Stimulated activated CD4-positive, alpha-beta T cell treated with anti-CD3 and anti-CD28 coated beads, Interleukin-15, amount 100 ng/mL, for 48 hours (primary cell): Measurements from ENCODE around the gene DPEP3.
"Not testable (repeated sequence)": the region's sequence is repeated elsewhere in the genome, so short reads cannot be mapped to it uniquely, and the experiment has no call there.

Experiments
- DNase-seq, 2 donors: peaks; one replicate each; pipeline ENCODE4 v3.0.0-alpha.2; 2020; ENCODE audit warnings: low read depth in 2 of 2

DPEP3 gene, protein sequence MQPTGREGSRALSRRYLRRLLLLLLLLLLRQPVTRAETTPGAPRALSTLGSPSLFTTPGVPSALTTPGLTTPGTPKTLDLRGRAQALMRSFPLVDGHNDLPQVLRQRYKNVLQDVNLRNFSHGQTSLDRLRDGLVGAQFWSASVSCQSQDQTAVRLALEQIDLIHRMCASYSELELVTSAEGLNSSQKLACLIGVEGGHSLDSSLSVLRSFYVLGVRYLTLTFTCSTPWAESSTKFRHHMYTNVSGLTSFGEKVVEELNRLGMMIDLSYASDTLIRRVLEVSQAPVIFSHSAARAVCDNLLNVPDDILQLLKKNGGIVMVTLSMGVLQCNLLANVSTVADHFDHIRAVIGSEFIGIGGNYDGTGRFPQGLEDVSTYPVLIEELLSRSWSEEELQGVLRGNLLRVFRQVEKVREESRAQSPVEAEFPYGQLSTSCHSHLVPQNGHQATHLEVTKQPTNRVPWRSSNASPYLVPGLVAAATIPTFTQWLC

GRCh38 chr16:67979955-67980678, at the start of gene DPEP3:
TSS of gene DPEP3 (minus strand) at chr16:67980499. CDS start at chr16:67980380, 119 bp downstream.
- no peak for DNase-seq

- no peak for DNase-seq
These were observed 48.7 kb upstream of the DPEP3 start for GRCh38 chr16:68028996-68029395.

- DNase-seq, result peak; percentile 84 to 91
These were observed 42.6 kb upstream of the DPEP3 start, which contains the start of the genes DDX28 and DUS2 for GRCh38 chr16:68022728-68023537. TSS of gene DDX28 (minus strand) at chr16:68023232. CDS start at chr16:68023202, 30 bp downstream. TSS of gene DUS2 (plus strand) at chr16:68023284. CDS start at chr16:68038024, 14,740 bp downstream.

DNA sequence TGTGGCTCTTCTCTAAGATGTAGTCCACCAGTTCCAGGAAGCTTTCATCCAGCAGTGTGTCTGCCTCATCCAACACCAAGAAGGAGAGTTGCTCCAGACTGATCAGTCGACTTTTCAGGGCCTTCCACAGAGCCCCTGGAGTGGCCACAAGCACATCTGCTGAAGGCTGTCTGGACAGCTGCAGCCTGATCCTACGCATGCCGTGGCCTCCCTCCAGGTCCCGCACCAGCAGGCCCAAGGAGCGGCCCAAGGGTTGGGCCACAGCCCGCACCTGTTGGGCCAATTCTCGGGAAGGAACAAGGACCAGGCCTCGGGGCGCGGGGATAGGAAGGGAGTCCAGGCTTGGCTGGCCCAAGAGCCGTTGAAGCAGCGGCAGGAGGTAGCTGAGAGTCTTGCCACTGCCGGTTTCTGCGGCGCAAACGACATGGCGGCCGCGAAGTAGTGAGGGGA, 42.0 kb upstream of the DPEP3 start:
- DNase-seq, result no peak

- no peak for DNase-seq
These were observed 41.2 kb upstream of the DPEP3 start for GRCh38 chr16:68021490-68021889.

DNA sequence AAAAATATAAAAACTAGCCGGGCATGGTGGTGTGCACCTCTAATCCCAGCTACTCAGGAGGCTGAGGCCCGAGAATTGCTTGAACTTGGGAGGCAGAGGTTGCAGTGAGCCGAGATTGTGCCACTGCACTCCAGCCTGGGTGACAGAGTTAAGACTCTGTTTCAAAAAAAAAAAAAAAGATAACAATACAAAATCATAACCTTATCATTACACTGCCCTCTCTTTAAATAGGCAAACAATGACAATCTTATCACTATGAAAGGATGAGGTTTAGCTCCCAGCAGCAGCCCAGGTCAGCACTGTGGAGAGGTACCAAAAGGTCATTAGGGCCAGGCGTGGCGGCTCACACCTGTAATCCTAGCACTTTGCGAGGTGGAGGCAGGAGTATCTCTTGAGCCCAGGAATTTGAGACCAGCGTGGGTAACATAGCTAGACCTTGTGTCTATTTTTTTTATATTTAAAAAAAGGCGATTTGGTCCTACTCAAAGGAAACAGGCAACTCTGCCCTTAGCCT, 38.9 kb upstream of the DPEP3 start:
- no peak for DNase-seq

DNA sequence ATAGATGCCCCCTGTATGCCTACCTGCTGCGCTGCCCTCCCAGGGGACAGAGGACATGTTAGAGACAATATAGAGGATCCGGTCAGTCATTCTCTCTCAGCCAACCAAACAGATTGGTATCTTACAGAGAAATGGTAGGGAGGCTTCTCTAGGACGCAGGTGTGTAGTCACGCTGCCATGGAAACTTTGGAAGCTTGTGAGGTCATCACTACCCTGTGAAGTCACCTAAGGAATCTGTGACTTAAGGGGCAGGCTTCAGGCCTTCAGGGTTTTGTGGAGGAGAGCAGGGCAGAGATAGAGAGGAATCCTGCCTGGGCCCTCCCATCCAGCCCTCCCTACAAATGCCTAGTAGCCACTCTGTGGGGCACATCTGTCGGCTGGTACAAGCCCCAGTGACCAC, 35.4 kb upstream of the DPEP3 start, which contains the start of gene DPEP2NB:
Gene DPEP2NB, minus strand, starts transcription at position 231 of the 400 bp plus-strand sequence. Its CDS starts 141 bp downstream, at position 90.
- DNase-seq, result no peak

GRCh38 chr16:68013440-68013839, 33.1 kb upstream of the DPEP3 start:
- no peak for DNase-seq

DNA sequence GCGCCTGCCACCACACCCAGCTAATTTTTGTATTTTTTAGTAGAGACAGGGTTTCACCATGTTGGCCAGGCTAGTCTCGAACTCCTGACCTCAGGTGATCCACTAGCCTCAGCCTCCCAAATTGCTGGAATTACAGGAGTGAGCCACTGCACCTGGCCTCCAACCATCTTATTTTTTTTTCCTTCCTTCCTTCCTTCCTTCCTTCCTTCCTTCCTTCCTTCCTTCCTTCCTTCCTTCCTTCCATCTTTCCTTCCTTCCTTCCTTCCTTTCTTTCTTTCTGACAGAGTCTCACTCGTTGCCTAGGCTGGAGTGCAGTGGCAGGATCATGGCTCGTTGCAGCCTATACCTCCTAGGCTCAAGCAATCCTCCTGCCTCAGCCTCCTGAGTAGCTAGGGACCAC, 29.6 kb upstream of the DPEP3 start:
- not testable (repeated sequence) for DNase-seq

GRCh38 chr16:68009157-68009735, 28.9 kb upstream of the DPEP3 start:
- DNase-seq, result no peak

DNA sequence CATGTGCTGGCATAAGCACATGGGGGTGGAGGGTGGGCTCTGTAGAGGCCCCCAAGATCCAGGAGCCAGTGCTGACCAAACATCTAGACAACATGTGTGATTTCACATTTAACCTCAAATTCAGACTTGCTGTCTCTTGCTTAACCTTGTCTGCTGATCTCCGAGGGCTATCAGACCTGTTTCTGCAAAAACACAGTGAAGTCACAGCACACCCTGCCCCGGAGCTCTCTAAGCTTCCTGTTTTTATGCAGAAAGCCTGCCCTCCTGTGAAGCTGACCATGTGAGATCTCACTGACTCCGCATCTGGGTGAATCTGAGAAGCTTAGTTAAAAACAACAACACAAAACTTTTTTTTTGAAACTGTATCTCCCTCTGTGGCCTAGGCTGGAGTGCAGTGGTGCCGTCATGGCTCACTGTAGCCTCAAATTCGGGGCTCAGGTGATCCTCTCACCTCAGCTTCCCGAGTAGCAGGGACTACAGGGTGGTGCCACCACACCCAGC, 25.5 kb upstream of the DPEP3 start:
- no peak for DNase-seq

GRCh38 chr16:68005211-68005610, 24.9 kb upstream of the DPEP3 start:
- no peak for DNase-seq

- no peak for DNase-seq
These were observed 22.7 kb upstream of the DPEP3 start for GRCh38 chr16:68003031-68003430.

DNA sequence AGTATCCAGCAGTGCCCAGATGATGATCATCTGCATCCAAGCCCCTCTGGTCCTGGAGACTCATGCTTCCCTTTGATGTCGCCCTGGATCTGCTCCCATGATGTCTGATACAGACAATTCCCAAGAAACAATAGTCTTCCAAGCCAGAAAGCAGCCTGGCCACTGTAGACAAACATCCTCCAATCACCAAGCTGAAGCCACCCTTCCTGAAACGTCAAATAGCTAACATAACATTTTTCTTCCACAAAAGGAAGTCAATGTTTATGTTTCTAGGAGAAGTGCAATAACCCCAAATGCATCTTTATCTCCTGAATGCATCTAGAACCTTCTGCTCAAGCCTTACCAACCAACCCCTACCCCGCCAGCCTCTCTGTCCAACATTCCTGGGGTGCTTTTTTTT, 20.2 kb upstream of the DPEP3 start:
- DNase-seq, result no peak

GRCh38 chr16:67999985-68000384, 19.7 kb upstream of the DPEP3 start:
- no peak for DNase-seq

DNA sequence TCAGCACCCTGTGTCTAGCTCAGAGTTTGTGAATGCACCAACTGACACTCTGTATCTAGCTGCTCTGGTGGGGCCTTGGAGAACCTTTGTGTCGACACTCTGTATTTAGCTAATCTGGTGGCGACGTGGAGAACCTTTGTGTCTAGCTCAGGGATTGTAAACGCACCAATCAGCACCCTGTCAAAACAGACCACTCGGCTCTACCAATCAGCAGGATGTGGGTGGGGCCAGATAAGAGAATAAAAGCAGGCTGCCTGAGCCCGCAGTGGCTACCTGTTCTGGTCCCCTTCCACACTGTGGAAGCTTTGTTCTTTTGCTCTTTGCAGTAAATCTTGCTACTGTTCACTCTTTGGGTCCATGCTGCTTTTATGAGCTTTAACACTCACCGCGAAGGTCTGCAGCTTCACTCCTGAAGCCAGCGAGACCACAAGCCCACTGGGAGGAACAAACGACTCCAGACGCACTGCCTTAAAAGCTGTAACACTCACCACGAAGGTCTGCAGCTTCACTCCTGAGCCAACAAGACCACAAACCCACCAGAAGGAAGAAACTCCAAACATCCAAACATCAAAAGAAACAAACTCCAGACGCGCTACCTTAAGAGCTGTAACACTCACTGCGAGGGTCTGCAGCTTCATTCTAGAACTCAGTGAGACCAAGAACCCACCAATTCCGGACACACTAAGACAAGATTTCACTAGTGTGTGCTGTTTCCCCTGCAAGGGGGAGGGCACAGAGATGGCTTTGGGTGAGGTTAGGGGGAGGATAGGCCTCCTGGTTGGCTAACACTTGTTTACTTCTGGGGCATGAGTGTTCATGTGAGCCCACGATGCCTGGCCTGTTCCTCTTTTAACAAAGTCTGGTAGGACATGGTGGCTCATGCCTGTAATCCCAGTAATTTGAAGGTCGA, 18.7 kb upstream of the DPEP3 start, which contains the start of gene DPEP2:
Gene DPEP2, minus strand, starts transcription at position 706 of the 910 bp plus-strand sequence. CDS start 6,272 bp downstream, outside the sequence.
- DNase-seq, result not testable (repeated sequence)

DNA sequence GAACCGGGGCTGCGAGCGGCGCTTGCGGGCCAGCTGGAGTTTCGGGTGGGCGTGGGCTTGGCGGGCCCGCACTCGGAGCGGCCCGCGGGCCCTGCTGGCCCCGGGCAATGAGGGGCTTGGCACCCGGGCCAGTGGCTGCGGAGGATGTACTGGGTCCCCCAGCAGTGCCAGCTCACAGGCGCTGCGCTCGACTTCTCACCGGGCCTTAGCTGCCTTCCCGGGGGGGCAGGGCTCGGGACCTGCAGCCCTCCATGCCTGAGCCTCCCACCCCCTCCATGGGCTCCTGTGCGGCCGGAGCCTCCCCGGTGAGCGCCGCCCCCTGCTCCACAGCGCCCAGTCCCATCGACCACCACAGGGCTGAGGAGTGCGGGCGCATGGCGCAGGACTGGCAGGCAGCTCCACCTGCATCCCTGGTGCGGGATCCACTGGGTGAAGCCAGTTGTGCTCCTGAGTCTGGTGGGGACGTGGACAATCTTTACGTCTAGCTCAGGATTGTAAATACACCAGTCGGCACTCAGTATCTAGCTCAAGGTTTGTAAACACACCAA, 18.0 kb upstream of the DPEP3 start:
- not testable (repeated sequence) for DNase-seq

- no peak for DNase-seq
These were observed 16.4 kb upstream of the DPEP3 start for GRCh38 chr16:67996666-67997065.

DNA sequence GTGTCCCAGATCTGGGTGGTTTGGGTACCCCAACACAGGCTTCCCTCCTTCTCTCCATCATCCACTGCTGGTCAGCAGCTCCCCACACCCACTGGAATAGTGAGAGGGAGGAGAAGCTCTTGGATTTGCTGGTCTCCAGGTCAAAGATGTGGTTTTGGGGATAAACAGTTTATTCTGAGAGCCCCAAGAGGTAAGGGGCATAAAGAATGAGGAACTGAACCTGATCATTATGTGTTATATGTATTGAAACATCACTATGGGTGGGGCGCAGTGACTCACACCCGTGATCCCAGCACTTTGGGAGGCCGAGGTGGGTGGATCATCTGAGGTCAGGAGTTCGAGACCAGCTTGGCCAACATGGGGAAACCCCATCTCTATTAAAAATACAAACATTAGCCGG, 15.1 kb upstream of the DPEP3 start:
- DNase-seq, result no peak
